HG03097 (cell line): ENCODE measurements around the gene MYLK4.

Experiments used
- ATAC-seq: cut with Tn5 transposase; IDR thresholded peaks from one replicate; pipeline ENCODE4 v1.9.1; 2021; ENCODE audit not compliant: unreplicated experiment, low FRiP score

MYLK4 gene

DNA sequence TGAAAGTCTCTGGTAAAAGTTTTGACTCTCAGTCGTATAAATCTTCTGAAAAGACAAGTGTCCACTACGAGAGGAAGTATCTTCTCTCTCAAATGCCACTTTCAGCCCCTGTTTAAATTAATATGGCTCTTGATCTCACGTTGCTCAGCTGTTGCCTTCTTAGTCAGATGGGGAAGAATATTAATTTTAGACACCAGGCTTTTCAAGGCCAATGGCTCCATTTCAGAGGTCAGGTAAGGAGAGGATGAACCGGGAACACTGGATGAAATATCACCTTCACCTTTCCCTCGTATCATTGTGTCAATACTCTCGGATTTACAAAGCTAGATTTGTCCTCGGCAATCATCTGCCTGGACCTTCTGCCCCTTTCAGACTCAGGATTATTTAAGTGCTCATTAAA lies at the start of gene MYLK4:
Gene MYLK4 (minus strand): TSS at position 91 of the 400 bp plus-strand sequence. CDS start 1,628 bp downstream, outside the sequence.
- no peak for ATAC-seq

DNA sequence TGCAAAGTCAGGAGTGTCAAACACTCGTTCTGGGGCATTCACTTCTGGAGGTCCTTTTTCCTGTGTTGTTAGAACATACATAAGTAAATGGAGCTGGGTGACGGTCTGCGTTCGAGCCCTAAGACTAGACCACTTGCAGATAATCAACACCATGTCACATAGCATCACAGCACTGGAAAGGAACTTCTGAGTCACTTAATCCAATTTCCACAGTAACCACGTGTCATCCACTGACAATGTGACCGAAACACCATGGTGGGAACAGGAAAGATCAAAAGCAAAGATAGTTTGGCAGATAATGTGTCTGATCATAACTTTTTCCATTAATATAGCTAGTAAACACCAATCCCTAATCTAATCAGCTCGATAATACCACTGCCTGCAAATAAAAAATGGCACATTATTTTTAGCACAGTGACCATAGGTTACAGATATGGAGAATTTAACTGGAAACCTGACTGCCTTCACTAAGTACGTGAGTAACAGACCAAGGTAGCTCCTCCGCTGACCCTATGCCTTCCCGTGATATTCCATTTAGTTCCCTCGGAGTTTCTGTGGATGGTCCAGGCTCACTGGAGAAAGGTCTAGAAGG lies 49.3 kb upstream of the MYLK4 start:
- no peak for ATAC-seq

DNA sequence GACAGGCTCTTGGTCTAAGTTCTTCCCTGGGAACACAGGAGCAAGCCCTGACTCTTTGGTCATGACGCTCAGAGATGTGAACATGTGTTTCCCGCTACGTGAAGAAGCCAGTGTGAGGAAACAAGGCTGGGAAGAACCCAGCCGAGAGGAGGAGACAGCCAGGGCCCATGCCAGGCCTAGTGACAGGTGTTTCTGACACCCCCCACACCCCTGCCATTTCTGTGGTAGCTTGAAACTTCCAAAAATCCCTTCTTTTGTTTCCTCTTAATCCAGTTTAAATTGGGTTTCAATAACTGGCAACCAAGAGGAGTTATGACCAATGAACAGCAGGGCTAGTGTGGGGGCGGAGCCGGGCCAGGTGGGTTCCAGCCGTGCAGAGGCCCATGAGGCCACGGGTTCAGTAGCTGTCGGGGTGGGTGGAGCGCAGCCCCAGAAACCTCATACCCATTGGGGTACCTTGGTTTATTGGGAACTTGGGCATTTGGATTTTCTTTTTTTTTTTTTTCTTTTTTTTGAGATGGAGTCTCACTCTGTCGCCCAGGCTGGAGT lies 47.9 kb upstream of the MYLK4 start:
- no peak for ATAC-seq

DNA sequence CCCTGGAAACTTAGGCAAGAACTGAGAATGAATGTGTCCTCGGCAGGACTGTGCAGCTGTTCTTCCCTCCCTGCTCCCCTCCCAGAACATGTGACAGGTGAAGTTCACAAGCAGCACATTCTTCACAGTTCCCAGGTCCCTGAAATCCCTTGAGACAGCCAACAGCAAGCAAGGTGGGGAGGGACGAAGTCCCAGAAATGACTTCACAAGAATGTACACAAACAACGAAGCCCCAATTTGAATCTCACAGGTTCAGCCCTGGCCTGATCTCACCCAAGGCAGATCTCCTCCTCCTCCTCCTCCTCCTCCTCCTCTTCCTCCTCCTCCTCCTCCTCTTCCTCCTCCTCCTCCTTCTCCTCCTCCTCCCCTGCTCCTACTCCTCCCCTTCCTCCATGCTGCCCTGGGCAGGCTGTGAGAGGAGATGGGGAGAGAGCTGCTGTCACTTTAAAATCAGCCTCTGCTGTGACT lies 46.9 kb upstream of the MYLK4 start:
- no peak for ATAC-seq

DNA sequence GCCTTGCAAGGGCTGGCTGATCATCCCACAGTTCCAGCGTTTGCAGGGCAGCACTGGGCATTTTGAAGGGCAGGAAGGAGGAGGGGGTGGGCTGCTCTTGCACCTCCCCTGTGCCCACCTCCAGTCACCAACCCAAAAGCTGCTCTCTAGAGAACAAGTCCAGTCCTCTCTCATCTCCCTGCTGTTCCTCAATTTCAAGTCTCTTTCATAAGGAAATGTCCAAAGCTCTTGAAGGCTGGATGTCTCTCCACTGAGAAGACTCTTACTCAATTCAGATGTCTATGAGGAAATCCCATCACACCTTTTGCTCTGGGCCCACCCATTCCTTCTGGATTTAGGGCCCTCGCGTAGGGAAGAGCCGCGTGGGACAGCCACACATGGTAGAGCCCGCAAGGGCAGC lies 46.1 kb upstream of the MYLK4 start:
- ATAC-seq, result no peak

DNA sequence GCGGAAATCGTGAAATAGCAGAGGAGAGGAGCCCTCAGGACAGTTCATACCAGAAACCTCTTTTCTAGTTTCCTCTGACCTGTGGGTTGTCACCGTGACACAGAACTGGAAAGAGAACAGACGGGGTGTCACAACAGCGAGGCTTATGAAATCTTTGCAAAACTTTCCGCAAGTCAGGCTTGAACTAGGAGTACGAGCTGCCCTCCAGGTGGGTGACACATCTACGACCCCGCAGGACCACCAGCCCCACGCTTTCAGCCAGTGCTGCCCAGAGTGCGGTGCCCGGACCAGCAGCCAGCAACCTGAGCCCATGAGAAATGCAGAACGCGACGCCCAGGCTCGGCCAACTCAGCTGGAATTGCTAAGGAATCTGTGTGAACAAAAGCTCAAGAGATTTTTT lies 45.2 kb upstream of the MYLK4 start:
- no peak for ATAC-seq

DNA sequence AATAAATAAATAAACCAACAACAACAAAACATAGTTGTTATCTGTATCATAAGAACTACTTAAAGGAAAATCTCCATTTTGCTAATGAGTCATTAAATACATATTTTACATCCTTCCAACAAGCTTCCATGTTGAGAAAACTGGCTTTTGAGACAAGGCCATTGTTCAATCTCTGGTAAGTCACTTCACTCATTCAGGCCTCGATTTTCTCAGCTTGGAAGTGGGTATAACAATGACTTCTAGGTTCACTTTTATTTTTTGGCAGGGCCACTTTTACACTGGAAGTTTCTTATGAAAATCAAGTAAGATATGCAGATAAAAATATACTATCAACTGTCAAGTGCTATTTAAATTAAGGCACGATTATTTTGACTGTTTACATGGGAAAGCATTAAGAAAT lies 44.4 kb upstream of the MYLK4 start:
- ATAC-seq, result no peak

DNA sequence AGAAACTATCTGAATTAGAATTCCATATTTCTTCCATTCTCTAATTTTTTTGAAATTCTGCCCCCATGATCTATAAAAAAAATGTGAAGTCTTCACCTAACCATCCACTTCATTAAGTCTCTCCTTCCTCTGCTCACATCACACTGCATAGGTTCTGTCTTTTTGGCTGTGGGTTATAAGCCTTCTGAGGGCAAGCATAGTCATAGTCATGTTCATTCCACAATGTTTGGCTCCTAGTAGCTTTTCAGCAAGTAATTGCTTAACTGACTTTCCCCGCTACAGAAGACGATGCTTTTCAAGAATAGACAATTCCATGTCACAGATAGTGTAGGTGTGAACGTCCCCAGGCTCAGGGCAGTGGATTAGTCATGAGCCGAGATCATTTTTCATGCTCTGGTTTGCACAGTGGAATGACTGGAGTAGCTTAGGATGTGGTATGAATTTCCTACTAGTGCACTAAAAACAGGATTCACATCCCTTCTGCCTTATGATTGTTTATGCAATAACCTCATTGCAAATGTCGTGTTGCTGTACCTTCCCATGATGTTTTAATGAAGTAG lies 43.5 kb upstream of the MYLK4 start:
- ATAC-seq, result no peak

DNA sequence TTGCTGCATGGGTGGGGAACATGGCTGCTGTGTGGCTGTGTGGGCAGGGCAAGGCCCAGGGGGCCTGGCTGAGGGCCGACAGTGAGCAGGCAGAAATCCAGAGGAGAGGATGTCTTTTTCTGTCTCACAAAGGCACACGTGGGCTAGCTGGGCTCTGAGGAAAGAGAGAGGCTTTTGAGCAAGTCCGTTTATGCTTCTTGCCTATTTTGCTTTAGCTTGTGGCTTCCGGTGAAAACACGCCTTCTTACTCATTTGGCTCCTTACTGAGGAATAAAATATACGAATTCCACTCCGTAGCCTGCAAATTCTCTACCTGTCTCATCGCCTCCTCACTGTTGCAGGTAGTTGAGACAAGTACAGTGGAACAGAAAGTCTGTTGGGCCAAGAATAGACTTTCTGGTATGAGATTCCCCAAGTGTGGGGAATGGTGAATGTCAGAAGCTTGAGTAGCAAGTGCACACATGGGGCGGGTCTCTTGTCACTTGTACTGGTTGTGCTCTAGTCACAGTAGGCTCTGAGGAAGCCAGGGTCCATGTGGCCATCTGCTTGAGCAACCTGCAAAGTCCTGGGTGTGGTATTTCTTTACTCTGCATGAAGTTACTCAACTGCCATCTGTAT lies 42.9 kb upstream of the MYLK4 start:
- ATAC-seq, result no peak

DNA sequence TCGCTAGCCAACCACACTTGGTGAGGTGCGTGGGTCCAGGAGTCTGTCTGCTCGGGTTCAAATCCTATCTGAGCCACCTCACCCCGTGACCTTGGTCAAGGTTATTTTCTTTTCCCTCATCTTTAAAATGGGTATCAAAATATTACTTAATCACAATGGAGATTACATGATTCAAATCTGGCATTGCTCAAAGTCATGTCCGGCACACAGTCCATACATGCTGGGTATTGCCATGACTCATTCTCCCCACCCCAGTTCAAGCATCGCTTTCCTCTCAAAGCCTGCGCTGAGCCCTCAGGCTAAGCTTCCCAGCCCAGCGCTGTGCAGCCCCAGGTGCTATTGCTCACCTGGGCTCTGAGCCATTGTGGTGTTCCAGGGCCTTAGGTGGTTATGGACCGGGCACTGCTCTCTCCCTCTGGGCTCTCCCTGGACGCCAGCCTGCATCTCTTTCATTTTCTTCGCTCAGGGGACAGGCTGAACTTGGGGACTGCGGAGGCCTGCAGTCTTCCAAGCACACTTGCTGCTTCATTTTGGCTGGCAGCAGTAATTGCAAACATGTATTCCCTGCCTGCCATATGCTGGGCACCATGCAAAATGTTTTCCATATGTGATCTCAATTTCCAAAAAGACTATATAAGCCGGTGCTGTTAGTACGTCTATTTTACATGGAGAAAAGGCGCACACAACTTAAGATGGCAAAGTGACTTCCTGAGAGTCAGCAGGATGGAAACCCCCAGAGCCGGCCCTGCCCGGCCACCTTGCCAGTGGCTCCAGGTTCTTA lies 41.8 kb upstream of the MYLK4 start:
- ATAC-seq, result no peak

DNA sequence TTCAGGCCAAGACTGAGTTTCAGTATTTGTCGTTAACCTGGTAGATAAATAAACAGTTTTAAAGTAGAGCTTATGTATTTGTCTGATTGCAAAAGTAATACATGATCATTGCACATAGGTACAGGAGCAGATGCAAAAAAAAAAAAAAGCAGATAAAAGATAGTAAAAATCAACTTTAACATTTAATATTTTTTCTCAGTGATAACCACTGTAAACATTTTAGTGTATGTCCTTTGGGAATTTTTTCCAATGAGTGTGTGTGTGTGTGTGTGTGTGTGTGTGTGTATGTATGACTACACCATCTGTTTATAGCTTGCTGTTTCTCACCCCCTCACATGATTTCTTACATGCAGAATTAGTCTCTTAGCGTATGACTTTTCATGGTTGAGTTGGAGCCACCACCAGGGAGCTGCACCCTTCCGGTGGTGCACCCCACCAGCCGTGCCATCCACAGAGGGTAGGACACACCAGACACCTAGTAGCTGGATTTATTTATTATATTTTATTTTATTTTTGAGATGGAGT lies 40.8 kb upstream of the MYLK4 start:
- ATAC-seq, result no peak

DNA sequence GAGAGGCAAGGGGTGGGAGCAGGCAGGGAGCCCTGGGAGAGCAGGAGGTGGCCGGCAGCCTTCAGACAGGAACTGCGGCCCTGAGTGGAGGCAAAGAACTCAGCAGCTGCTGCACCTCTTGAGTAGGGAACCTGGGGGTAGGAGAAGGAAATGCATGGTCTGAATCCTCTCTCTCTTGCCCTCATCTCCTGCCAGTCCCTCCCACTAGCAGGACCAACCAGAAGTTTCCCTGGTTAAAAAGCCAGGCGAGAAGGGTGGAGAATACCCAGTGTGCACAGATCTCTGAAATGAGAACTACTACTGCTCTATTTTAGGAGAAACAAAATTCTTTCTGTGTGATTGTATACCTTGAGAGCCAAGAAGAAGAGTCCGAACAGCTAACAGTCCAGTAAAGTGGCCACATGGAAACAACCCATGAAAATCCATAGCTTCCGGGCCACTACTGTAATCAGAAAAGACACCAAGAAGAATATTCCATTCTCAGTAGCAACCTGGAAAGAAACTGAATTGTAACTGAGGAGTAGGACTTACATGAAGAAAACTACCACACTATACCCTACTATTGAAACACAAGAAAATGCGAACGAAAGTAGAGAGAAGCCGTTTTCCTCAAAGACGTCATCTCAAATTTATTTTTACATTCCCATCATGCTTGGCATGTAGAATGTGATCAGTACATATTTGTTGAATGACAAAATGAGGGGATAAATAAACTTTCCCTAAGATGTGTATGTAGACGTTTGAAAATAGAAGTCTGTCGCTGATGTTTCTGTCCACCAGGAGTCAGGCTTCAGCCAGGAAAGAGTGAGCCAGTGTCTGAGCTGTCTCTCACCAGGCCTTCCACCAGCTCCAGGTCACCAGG lies 40.1 kb upstream of the MYLK4 start:
- ATAC-seq, result no peak

DNA sequence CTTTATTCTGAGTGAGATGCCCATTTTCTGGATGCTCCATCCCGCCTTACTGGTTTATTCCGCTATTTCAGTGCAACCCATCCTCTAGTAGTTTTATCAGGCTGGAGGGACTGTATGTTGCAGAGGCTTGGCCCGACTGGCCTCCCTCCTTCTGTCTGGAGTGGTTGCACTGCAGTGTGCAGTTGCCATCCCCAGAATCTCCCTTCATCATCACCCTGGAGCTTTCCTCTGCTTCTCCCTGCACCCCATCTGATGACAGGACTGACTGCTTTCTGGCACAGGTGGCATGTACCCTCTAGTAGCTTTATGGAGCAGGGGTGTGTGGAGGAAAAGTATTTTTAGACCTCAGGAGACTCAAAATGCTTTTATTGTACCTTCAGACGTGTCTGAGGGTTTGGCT lies 35.5 kb upstream of the MYLK4 start:
- no peak for ATAC-seq

DNA sequence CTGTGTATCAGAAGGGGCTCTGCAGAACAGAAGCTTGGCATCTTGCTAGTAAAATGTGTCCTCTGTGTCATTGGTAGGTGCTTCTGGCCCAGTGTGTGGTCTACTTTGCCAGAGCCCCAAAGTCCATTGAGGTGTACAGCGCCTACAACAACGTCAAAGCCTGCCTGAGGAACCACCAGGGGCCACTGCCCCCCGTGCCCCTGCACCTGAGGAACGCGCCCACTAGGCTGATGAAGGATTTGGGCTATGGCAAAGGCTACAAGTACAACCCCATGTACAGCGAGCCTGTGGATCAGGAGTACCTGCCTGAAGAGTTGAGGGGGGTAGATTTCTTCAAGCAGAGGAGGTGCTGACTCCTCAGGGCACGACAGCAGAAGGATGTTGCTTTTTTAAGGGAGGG lies 34.2 kb upstream of the MYLK4 start:
- no peak for ATAC-seq

DNA sequence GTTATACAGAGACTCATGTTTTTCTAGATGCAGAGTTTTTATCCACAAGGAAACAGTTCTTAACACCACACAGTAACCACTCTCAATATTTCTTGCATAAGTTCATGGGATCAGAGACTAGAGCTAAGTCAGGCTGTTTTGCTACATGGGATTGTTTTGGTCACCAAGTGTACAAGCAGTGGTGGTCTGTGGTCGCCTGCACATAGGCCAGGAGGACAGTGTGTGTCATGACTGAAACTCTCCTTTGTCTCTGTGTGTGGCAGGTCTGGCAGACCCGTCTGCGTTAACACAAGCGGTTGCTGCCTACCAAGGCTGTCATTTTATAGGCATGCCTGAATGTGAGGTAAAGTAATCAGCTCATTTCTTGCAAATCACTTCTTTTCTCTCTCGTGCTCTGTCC lies 33.3 kb upstream of the MYLK4 start:
- no peak for ATAC-seq

DNA sequence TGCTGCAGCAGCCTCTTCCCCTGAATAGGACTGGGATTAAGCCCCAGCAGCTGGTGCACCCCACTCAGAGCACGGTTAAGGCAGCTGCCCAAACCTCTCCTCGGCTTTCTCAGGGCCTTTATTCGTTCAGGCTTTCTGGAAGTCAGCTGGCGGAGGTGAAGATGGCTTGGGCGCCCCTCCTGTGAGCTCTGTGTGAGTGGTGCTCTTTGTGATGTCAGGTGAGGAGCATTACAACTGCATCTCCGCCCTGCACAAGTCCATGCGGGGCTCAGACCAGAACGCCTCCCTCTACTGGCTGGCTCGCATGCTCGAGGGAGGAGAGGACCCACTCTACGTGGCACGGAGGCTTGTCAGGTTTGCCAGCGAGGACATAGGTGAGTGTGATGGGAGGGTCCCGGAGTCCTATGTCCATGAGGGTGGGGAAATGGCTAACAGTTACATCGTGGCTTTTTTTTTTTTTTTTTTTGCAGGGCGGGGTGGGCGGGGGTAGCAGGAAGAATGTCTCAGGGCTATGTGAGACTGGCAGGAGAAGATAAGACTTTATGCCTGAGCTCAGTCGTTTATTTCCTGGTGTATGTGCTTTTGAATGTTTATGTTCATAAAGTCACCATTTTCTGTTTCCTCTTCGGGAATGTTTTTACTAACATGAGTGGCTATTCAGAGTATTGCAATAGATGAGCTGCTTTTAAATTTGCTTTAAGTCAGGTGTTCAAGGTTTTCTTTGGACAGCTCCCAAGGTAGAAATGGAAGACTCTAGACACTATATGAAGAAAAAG lies 32.7 kb upstream of the MYLK4 start:
- no peak for ATAC-seq

DNA sequence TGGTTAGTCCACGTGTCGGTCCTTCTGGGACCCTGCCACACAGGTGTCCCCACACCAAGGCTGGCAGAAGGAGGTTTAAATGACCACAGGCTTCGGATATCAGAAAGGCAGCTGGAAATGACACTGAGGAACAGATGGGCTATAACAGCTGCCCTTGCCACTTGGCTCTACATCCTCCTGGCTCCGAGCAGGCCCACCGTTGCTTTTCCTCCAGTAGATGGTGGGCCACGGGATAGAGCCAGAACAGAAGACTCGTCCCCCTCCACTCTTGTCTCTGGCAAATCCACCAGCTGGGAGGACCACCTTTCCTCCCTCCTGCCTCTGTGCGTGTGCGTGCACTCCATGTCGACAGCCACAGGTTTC lies 32.1 kb upstream of the MYLK4 start:
- ATAC-seq, result no peak

DNA sequence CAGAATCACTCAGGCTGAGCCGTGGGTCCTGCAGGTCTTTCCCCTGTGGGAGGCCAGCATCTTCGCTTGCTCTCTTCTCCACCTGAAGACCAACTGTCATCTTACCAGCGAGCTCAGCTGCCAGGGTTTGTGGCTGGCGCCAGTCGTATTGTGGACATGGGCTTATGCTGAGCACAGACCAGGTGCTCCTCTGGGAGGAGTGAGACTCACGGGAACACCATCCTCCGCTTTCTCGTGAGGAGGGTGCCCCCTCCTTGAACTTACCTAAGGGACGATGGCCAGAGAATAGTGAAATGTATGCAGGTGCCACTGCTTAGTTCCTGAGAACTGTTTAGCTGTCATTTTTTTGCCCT lies 31.6 kb upstream of the MYLK4 start:
- no peak for ATAC-seq

DNA sequence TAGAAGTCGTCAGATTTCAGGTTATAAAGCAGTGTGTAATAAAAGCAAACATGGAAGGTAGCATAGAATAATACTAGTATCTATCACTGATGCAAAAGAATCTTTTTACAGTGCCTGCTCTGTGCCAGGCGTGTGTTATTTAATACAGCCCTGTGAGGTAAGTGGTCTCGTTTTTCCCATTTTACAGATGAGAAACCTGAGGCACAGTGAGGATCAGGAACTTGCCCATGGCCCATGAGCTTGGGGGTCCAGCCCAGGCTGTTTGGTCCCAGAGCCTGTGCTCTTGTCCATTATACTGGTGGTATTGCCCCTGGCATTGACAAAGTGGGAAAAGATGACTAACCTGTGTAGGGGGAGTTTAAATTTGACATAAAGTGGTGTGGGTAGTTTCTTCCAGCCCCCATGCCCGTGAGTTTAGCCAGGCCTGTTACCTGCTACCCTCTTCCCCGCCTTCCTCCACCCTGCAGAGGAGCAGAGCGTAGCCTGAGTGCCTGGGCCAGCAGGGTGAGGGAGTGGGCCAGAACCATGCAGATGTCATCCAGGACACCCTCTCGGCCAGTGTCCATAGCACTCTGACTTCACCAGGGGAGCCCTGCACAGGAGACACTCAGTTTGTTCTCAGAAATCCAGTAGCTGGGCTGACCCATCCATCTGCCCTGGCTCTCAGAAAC lies 31.1 kb upstream of the MYLK4 start:
- no peak for ATAC-seq
